SH-SY5Y (cell line): Measurements from ENCODE around the gene PAAF1.

Experiments
- GATA2 ChIP-seq: IDR thresholded peaks from 2 replicates; pipeline ENCODE4 v1.6.1; 2011; ENCODE audit warnings: mild to moderate bottlenecking, low read depth, low read length
- GATA3 ChIP-seq: IDR thresholded peaks from 2 replicates; pipeline ENCODE4 v1.6.1; 2011; ENCODE audit warnings: low read depth, mild to moderate bottlenecking, low read length, moderate library complexity

Gene PAAF1

DNA sequence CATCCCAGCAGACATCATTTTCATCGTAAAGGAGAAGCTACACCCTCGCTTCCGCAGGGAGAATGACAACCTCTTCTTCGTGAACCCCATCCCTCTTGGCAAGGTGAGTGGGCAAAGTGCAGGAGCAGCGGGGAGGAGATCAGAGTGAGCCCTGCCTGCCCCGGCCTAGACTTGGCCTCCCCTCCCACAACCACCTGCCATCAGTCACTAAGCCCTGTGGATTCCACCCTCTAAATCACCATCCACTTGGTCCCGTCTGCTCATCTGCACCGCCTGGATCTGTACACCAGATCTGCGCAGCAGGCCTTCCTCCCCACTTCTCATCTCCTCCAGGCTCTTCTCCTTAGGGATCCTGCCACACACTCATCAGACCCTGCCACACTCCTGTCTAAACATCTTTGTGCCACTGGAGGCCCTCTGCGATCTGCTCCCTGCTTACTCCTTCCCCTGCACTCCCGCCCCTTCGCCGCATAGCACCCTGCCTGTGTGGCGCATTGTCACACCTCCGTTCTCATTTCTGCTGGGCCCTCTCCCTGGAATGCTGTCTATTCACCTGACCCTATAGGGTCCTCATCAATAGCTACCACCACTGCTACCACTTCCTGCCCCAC, 91.7 kb downstream of the PAAF1 start:
- no peak for TF ChIP-seq GATA3
- TF ChIP-seq GATA2: no peak

DNA sequence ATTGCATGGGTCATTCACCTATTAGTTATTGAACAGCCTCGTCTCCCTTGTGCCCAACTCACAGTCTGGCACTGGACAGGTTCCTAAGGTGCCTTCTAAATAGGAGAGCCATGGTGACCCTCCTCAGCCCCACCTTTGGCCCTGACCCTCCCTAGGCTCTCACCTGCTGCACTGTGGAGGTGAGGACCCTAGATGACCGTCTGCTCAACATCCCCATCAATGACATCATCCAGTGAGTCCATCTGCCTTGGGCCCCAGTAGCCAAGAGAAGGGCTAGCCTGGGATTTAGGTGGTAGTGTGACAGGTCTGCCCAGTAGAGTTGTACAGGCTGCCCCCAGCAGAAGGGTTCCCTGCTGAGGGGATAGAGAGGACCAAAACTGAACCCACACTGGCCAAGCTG, 92.3 kb downstream of the PAAF1 start:
- TF ChIP-seq GATA3 (no peak), GATA2 (no peak)

DNA sequence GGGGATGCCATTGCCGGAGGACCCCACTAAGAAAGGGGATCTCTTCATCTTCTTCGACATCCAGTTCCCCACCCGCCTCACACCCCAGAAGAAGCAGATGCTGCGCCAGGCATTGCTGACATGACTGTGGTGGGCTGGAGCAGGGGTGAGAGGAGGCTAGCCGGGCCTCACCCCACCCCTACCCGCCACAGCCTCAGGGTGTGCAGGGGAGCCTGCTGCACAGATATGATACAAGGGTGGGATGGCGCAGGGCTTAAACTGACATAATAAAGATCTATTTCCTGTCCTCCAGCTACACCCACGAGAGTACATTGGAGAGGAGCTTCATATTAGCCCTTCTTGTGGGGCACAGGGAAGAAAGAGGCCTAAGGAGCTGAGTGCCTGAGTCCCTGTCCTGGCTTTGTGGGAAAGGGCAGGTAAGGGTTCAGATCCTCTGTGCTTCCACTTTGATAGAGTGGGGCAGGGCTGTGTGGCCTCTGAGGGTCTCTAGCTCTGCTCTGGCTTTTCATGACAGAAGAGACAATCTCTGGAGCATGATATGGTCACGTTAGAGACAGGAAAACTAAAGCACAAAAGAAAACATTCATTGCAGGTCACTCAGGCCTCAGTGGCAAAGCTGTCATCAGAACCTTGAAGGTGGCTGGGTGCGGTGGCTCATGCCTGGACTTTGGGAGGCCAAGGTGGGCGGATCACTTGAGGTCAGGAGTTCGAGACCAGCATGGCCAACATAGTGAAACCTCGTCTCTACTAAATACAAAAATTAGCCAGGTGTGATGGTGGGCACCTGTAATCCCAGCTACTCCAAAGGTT, 93.4 kb downstream of the PAAF1 start:
- no peak for TF ChIP-seq GATA2
- TF ChIP-seq GATA3: no peak

DNA sequence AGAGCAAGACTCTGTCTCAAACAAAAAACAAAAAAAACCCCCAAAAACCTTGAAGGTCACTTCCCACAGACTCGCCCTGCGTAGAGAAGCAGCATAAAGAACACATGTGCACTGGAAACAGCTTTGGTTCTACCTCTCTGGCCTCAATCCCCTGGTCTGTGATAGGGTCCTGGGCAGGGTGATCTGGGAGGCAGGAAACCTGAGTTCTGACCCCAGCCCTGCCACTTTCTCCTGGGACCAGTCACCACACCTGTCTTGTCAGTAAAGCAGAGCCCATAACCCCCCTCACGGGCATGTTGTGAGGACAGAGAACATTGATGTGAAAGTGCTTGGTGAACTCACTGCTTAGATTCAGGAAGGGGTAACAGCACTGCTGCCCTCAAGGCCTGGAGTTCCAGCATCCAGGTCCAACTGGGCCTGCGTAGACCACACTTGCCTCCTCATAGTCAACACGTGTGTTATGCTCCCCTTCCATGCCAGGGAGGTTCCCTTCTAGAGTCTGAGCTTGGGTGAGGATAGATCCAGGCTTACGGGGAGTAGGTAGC, 94.4 kb downstream of the PAAF1 start:
- TF ChIP-seq GATA2 (no peak), GATA3 (no peak)

DNA sequence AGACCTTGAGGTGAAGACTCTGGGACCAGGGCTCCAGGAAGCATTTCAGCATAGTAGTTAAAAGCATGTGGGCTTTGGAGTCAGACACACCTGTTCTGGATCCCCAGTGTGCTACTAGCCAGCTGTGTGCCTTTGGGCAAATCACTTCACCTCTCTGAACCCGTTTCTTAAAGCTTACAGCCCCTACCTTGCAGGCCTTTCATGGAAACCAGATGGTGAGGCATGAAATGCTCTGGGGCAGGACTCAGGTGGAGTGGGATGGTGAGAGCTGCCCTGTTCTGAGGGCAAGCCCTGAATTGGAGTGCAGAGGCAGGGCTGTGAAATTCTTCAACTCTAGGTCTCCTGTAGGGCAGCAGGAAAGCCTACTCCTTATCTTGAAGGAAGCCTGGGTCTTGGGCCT, 95.4 kb downstream of the PAAF1 start:
- TF ChIP-seq GATA3 (no peak), GATA2 (no peak)

DNA sequence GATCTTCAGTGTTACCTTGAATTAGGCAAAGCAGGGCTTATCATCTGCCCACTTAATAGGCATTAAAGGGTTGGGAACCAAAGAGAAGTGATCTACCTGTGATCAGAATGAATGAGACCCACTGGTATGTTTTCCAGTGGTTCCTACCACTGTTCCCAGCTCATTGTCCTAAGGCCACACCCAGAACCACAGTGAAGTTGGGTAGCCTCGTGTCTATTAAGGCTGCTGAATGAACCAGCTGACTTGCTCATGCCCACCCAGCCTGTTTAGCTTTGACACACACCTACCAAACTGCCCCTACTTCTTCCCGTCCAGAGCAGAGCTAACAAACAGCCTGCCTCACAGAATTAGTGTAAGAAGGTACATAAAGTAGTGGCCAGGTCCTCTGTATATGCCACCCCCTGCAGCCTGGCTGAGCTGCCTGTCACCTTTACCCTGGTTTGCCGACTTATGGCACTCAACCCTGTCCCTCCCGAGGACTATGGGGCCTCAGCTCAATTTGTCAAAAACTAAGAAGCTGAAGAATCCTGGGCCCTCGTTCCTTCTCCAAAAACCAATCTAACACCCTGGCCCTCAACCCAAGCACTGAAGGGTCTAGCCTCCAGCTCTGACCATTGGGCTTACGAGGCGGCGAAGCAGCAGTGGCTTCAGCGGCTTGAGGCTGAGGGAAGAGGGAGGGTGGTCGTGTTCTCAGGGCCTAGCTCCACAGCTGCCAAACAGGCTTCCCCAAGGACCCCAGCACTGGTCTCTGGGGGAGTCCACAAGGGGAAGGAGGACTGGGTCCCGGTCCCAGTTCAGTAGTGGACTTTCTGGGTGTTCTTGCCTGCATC, 96.0 kb downstream of the PAAF1 start:
- TF ChIP-seq GATA3 (no peak), GATA2 (no peak)

DNA sequence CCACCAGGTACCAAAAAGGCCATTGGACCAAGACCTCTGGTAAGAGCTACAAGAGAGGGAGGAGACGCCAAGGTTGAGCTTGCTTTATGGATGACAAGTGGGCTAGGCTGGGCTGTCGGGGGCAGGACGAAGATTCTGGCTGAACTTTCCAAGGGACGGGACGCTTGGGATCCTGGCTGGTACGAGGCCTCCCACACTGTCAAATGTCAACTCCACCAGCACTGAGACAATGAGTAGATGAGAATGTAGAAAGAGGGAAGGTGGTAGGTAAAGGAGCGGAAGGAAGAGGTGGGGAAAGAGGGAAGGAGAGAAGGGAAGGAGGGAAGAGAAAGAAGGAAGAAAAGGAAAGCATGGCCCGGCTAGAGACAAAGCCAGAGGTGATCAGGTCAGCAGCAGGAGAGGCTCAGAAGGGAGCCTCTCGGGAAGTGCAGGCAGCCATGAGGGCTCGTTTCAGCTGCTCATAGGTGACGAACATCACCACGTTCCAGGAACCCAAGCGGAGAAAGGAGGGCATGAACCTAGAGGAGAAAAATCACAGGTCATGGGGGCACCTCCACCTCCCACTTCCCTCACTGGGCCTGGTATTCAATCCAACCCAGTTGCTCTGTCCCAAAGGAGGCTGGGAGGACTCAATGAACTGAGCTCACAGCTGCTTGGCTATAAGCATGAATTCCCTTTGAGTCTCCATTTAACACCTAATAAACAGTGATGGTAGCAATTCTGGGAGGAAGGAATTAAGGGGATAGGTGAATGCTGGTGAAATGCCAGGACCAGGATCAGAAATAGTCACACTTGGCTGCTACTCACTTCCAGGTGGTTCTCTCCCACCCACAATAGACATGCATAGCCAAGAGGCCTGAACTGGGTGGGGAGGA, 98.0 kb downstream of the PAAF1 start:
- no peak for TF ChIP-seq GATA3
- TF ChIP-seq GATA2: no peak

DNA sequence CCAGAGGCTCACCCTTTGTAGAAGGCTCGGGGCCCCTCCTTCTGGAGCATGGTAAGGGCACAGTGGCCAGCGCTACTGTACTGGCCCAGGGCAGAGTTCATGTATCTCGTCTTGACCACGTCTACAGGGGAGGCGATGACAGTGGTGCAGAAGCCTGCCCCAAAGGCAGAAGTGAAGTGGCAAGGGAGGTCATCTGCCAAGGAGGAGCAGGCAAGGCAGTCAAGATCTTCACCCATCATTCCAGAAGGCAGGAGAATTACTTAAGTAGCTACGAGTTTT, 98.6 kb downstream of the PAAF1 start:
- no peak for TF ChIP-seq GATA2
- TF ChIP-seq GATA3: no peak

DNA sequence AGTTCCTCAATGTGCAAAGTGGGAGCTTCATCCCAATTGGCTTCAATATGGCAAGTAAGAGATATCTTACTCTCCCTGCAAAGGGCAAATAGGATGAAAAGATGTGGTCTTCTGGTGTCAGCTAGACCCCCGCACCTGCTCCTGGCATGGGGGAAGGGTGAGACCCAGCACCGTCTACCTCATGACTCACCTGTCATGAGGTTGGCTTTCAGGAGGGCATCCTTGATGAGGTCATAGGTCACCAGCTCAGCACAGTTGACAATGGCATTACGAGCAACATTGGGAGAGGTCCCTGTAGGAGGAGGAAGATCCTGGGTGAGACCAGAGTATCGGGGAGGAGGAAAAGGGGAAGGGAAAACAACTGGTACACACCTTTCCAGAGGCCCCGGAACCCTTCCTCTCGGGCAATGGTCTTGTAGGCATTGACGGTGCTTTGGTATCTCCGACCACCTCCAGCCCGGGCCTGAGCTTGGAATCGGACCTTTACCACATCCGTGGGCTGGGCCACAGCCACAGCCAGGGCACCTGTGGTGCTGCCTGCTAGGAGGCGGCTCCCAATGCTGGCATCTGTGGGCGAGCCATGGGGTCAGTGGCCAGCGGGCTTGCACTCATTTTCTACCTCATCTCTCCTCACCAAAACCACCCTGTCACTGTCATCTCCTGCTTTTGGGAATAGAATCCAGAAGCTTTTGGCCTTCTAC, 99.8 kb downstream of the PAAF1 start:
- TF ChIP-seq GATA3: no peak
- no peak for TF ChIP-seq GATA2

DNA sequence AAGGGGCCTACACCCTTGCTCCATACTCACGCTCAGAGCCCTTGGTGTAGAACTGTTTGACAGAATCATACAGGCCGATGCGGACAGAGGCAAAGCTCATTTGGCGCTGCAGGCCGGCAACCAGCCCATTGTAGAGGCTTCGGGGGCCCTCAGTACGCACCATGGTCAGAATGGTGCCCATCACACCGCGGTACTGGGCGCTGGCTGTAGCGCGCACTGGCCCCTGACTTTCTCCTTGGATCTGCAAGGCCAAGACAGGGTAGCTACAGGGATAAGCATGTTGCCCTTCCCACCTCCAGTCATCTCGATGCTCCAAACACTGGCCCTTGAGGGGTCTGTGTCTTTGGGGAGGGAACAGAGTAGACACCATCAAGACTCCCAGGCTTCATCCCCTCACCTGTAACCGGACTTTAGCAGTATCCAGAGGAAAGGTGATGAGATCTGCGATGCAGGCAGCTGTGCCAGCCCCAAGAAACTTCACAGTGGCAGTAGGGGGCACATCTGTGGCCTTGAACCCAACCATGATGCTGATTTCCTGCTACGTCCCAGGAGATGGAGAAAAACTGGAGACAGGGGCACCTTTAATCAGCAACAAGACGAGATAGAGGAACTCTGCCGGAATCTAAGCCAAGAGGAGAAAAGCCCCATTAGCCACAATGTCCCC, 101.2 kb downstream of the PAAF1 start:
- TF ChIP-seq GATA2 (no peak), GATA3 (no peak)

DNA sequence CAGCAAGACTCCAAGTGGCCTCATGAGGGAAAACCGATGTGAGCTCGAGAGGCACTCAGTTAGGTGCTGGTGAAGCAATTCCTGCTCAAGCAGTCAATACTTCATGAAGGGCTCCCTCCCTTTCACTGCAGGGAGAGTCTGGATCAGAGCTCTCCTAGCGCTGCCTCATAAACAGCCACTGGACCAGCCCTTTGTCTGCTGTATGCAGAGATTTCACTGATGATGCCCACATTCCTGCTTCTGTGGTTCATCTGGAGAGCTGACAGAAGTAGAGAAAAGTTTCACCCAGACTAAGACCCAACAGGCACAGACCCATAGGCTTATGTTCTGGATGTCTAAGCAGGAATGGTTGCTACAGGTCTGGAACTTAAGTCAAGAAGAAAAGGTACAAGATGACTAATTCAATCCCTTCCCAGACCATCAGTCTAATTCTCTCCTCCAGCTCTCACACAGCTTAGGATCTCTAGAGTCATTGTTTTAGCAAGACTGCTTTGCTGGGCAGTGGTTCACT, 101.8 kb downstream of the PAAF1 start:
- TF ChIP-seq GATA2: no peak
- no peak for TF ChIP-seq GATA3

DNA sequence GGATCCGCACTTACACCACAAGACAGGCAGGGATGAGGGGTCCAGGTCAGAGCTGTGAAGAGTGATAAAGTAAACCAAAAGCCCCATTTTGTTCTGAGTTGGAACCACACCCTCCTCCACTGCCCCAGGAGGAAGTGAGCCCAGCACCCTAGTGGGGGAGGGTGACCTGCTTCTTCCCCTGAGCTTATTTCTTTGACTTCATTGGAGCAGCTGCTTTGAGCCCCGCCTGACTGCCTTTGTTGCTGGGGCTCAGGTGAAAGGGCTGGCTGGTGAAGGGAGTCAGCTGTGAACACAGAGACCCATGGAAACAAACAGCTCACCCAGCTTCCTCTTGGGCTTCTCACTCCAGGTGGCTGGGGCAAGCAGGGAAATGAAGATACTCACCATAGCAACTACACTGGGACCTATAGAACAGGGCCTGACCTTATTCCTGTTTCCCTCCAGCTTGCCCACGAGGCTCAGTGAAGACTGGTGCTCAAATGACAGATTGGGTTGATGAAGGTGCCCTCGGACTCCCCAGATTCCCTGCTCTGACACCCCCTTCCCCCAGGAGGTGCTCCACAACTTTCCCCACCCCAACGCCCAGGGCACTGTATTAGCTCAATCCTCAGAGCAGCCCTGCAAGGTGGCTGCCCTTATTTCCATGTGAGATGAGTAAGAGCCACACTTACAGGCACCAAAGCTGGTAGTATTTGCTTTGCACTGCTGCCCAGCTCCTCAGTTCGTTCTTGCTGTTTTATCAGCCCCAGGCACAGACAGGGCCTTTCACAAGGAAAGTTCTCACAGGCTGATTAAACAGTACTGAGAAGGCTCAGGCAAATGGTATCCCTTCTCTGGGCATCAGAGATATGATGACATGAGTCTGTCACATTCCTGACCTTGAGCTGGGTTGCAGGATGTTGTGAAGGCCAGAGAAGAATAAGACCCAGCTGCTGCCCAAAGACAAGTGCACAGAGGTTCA, 103.5 kb downstream of the PAAF1 start:
- TF ChIP-seq GATA3 (no peak), GATA2 (no peak)
